Fibroblast of the aortic adventitia (primary cell): ENCODE data around the gene KEL. TPM values are rescaled to one million over a fixed set of nuclear protein-coding genes. Genes with fewer than 3 reads are reported as not detected.
"Not testable (repeated sequence)": the region's sequence is repeated elsewhere in the genome, so short reads cannot be mapped to it uniquely, and the experiment has no call there.

Experiments
- DNase-seq: peaks from one replicate; pipeline ENCODE4 v3.0.0-alpha.2; 2010; ENCODE audit warnings: low read depth
- H3K4me3 ChIP-seq: 2 replicates; pipeline ENCODE4 v1.5.1; 2011; ENCODE audit warnings: low read depth, mild to moderate bottlenecking, control low read depth, low read length, moderate library complexity
- total RNA-seq: library from RNA; depleted of rRNA; stranded (reverse); fragments of >200 nt; gene quantifications from 2 replicates; pipeline ENCODE4 v1.2.3, GENCODE V29; 2012; ENCODE audit warnings: low replicate concordance
- TF ChIP-seq, protein P1 (sequence below): IDR thresholded peaks from 2 replicates; pipeline ENCODE4 v1.5.1; 2011; ENCODE audit warnings: mild to moderate bottlenecking, low read length, control low read depth, inconsistent platforms; ENCODE audit not compliant: insufficient read depth

KEL gene
- total RNA-seq, 1 donor: not detected

DNA sequence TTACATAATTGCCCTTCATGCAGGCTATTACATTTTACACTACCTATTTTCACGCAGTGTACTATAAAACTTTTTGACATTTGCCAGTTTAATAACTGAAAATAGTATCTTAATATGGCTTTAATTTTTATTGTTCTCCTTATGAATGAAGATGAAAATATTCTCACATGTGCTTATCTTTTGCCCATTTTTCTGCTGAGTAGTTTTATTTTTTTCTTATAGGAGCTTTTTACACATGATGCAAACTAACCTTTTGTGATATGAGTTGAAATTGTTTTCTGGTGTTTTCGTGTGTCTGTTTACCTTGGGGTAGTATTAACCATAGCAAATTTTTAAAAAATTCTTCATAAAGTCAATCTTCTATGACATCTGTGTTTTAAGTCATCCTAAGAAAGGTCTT, 38.5 kb upstream of the KEL start:
- no peak for DNase-seq
- TF ChIP-seq, protein P1, sequence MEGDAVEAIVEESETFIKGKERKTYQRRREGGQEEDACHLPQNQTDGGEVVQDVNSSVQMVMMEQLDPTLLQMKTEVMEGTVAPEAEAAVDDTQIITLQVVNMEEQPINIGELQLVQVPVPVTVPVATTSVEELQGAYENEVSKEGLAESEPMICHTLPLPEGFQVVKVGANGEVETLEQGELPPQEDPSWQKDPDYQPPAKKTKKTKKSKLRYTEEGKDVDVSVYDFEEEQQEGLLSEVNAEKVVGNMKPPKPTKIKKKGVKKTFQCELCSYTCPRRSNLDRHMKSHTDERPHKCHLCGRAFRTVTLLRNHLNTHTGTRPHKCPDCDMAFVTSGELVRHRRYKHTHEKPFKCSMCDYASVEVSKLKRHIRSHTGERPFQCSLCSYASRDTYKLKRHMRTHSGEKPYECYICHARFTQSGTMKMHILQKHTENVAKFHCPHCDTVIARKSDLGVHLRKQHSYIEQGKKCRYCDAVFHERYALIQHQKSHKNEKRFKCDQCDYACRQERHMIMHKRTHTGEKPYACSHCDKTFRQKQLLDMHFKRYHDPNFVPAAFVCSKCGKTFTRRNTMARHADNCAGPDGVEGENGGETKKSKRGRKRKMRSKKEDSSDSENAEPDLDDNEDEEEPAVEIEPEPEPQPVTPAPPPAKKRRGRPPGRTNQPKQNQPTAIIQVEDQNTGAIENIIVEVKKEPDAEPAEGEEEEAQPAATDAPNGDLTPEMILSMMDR: no peak
- no peak overlapping the region for H3K4me3 ChIP-seq

DNA sequence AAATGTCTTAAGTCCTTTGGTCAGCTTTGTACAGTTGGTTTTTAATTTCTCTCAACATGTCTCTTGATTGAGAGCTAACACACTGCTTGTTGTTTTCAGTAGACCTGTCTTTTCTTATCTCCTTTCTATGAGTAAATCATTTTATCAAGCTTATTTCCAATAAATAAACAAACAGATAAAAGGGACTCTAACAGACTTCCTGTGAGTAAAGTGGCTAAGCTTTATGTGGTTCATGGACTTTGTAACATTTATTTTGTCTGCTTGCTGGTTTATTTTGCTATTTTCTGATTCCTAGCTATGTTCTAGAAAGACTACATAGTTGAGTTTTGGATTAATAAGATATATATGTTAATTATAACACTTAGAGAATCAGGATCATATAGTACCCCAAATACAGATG, 37.6 kb upstream of the KEL start:
- no peak for DNase-seq
- H3K4me3 ChIP-seq: no peak overlapping the region
- TF ChIP-seq, protein P1: no peak

DNA sequence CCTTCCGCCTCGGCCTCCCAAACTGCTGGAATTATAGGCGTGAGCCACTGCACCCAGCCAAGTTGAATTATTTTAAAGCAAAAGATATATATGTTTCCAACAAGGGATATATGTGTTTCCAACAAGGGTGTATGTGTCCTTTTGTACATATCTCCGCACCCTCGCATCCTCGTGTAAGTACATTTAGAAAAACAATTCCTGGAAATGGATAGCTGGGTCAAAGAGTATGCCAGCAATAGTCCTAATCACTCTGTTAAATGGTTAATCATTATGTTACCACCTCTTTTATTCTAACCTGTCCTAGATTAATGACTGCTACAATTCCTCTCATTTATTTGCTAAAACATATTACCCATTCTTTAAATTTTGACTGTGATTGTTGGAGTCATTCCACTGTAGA, 36.8 kb upstream of the KEL start:
- DNase-seq: no peak
- TF ChIP-seq, protein P1: no peak
- no peak overlapping the region for H3K4me3 ChIP-seq

DNA sequence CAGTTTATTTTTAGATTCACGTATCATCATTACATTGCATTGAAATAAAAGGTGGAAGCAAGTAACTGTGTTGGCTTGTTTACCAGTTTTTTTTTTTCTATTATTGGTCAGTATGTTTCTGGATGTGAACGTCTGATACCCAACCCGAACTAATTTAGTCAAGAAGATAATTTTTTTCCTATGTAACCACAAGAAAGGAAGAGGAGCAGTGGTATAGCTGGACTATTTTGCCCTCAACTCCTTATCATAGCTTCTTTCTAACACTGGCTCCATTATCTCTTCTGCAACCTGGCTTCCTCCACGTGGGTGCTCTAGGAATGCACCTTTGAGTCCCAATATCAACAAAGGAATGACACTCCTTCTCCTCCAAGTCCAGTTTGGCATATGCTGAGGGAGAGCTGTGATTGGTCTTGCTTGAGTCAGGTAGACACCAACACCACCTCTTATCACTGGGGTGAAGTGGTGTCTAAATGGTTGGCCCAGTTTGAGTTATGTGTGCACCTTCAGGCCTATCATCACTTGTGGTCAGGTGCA, 35.4 kb upstream of the KEL start:
- H3K4me3 ChIP-seq: no peak overlapping the region
- no peak for DNase-seq
- TF ChIP-seq, protein P1: no peak

DNA sequence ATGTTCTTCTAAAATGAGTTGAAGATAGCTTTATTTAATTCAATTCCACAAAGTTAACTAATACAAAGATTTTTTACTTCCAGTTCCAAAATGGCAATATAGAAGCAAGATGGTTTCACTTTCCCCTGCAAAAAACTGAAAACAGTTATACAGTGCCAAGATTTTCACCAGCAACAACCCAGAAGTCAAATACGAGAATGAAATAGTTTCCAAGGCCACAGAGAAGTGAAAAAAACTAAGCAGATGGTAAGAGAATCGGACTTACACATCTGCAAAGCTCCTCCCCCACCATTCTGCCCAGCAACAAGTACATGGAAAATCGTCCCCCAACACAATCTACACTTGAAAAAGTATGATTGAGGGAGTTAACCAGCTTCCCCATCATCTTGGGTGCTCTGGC, 30.3 kb upstream of the KEL start:
- peak; percentile 46 for DNase-seq
- peak overlapping the region; percentile 26 for H3K4me3 ChIP-seq
- TF ChIP-seq, protein P1: no peak

DNA sequence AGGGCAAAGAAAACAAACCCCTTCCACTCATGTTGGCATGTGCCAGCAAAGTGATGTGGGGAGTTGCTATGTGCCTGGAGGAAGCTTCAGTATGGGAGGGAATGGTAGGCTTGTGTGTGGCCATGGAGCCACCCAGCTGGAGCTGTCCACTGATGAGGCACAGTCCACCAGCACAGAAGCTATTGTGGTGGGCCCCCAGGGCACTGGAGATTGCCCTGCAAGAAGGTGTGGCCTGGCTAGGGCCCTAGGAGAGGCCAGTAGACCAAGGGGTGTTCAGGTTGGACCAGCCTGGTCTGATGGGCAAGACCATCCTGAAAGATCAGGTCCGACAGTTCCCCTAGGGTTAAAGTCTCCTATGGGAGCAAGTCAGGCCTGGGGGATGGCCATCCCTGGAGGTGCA, 22.1 kb upstream of the KEL start:
- TF ChIP-seq, protein P1: no peak
- no peak overlapping the region for H3K4me3 ChIP-seq
- no peak for DNase-seq

DNA sequence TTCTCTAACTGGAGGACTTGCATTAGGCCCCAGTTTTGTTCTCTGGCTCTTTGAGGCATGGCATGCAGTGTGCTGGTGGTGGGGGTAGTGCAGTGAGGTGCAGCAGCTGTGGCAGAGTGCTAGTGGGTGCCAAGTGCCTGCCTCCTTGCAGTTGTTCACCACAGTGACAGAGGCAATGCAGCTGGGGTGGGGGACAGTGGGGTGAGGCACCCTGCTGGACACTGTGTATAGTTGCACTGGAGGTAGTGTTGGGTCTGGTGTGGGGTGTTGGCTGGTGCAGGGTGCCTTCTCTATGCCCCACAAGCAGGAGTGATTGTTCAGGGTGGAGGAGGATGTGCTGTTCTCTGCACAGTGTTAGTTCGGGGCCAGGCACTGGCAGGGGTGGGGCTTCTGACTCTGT, 21.7 kb upstream of the KEL start:
- TF ChIP-seq, protein P1: no peak
- DNase-seq: no peak
- no peak overlapping the region for H3K4me3 ChIP-seq

DNA sequence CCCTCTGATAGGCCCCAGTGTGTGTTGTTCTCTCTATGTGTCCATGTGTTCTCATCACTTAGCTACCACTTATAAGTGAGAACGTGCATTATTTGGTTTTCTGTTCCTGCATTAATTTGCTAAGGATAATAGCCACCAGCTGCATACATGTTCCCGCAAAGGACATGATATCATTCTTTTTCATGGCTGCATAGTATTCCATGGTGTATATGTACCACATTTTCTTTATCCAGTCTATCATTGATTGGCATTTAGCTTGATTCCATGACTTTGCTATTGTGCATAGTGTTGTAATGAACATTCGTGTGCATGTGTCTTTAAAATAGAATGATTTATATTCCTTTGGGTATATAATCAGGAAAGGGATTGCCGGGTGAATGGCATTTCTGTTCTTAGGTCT, 16.2 kb upstream of the KEL start:
- DNase-seq, H3K4me3 ChIP-seq: not testable (repeated sequence)
